Forelimb muscle (tissue), 1 donor: ENCODE measurements around the gene SPART. TPM values are rescaled to one million over a fixed set of nuclear protein-coding genes. Genes with fewer than 3 reads are reported as not detected.

Experiments used
- polyA plus RNA-seq: library from polyadenylated mRNA; unstranded; fragments of 120-200 nt; gene quantifications from one replicate; pipeline ENCODE4 v1.2.1, GENCODE V29; 2013; ENCODE audit not compliant: insufficient read length

Gene SPART
- polyA plus RNA-seq, 1 donor: 62.0 TPM

Other genes with a start within 250 kb of the SPART start
- gene DCLK1, start 215.0 kb downstream of the SPART start, polyA plus RNA-seq: 77.3 TPM
- 2.5 TPM for gene SOHLH2, start 131.8 kb downstream of the SPART start, polyA plus RNA-seq
- gene CCDC169, start 48.6 kb downstream of the SPART start, polyA plus RNA-seq: 2.6 TPM
- 0.54 TPM for gene CCNA1, start 86.1 kb upstream of the SPART start, polyA plus RNA-seq